Trophoblast cell (in vitro differentiated cells and primary cell): ENCODE results near the gene KIF19.

Experiments used
- DNase-seq, 2 donors: peaks; one replicate each; pipeline ENCODE4 v3.0.0-alpha.2; 2016
- H2AFZ ChIP-seq: 2 replicates; pipeline ENCODE4 v1.6.1; 2013; ENCODE audit warnings: low read length, moderate library complexity, mild to moderate bottlenecking; ENCODE audit not compliant: insufficient read depth, poor library complexity
- H2AK5ac ChIP-seq: 2 replicates; pipeline ENCODE4 v1.6.1; 2013; ENCODE audit warnings: mild to moderate bottlenecking, low read length
- H2BK120ac ChIP-seq: 2 replicates; pipeline ENCODE4 v1.6.1; 2013; ENCODE audit warnings: low read length, mild to moderate bottlenecking, moderate library complexity; ENCODE audit not compliant: insufficient read depth, poor library complexity
- H2BK12ac ChIP-seq: 2 replicates; pipeline ENCODE4 v1.6.1; 2013; ENCODE audit warnings: mild to moderate bottlenecking, low read length, moderate library complexity
- H2BK5ac ChIP-seq: 2 replicates; pipeline ENCODE4 v1.6.1; 2013; ENCODE audit warnings: low read length, low read depth, moderate library complexity, mild to moderate bottlenecking; ENCODE audit not compliant: poor library complexity
- H3K14ac ChIP-seq: 2 replicates; pipeline ENCODE4 v1.6.1; 2013; ENCODE audit warnings: mild to moderate bottlenecking, low read length
- H3K18ac ChIP-seq: 2 replicates; pipeline ENCODE4 v1.6.1; 2013; ENCODE audit warnings: mild to moderate bottlenecking, low read length
- H3K23ac ChIP-seq: 2 replicates; pipeline ENCODE4 v1.6.1; 2013; ENCODE audit warnings: low read length
- H3K27ac ChIP-seq: 2 replicates; pipeline ENCODE4 v1.5.1; 2013; ENCODE audit warnings: low read depth, mild to moderate bottlenecking, inconsistent platforms, low read length, moderate library complexity
- H3K27me3 ChIP-seq: 2 replicates; pipeline ENCODE4 v1.6.1; 2013; ENCODE audit warnings: inconsistent platforms, mild to moderate bottlenecking, low read length, moderate library complexity; ENCODE audit not compliant: insufficient read depth
- H3K36me3 ChIP-seq, 2 experiments: 1 replicate in 1 of 2; 2 replicates in 1 of 2; pipeline ENCODE4 v1.6.1; 2013; ENCODE audit warnings: low read length in 2 of 2, mild to moderate bottlenecking in 2 of 2, moderate library complexity in 1 of 2; ENCODE audit not compliant: insufficient read depth in 2 of 2, control insufficient read depth in 1 of 2
- H3K4ac ChIP-seq: 2 replicates; pipeline ENCODE4 v1.6.1; 2013; ENCODE audit warnings: low read depth, mild to moderate bottlenecking, low read length, moderate library complexity
- H3K4me1 ChIP-seq, 2 experiments: 1 replicate in 1 of 2; 2 replicates in 1 of 2; pipeline ENCODE4 v1.6.1; 2013; ENCODE audit warnings: low read length in 2 of 2, mild to moderate bottlenecking in 2 of 2, moderate library complexity in 1 of 2; ENCODE audit not compliant: insufficient read depth in 2 of 2, control insufficient read depth in 1 of 2
- H3K4me2 ChIP-seq: 2 replicates; pipeline ENCODE4 v1.6.1; 2013; ENCODE audit warnings: inconsistent platforms, mild to moderate bottlenecking, low read length, moderate library complexity
- H3K4me3 ChIP-seq: 2 replicates; pipeline ENCODE4 v1.5.1; 2013; ENCODE audit warnings: mild to moderate bottlenecking, low read depth, low read length, inconsistent platforms
- H3K79me1 ChIP-seq: one replicate; pipeline ENCODE4 v1.6.1; 2013; ENCODE audit warnings: low read length
- H3K79me2 ChIP-seq: 2 replicates; pipeline ENCODE4 v1.6.1; 2013; ENCODE audit warnings: low read length, mild to moderate bottlenecking; ENCODE audit not compliant: control insufficient read depth, insufficient read depth, poor library complexity
- H3K9ac ChIP-seq: 2 replicates; pipeline ENCODE4 v1.6.1; 2013; ENCODE audit warnings: mild to moderate bottlenecking, low read length
- H3K9me3 ChIP-seq: 2 replicates; pipeline ENCODE4 v1.6.1; 2013; ENCODE audit warnings: low read depth, mild to moderate bottlenecking, control low read depth, inconsistent platforms, low read length; ENCODE audit not compliant: insufficient read depth
- H4K12ac ChIP-seq: 2 replicates; pipeline ENCODE4 v1.6.1; 2013; ENCODE audit warnings: low read depth, mild to moderate bottlenecking, low read length, moderate library complexity
- H4K8ac ChIP-seq: 2 replicates; pipeline ENCODE4 v1.6.1; 2013; ENCODE audit warnings: low read depth, mild to moderate bottlenecking, low read length, moderate library complexity
- H4K91ac ChIP-seq: one replicate; pipeline ENCODE4 v1.6.1; 2013; ENCODE audit warnings: low read depth, mild to moderate bottlenecking, low read length, moderate library complexity
- WGBS: extraction: QIAGEN DNeasy Blood & Tissue Kit; methylation state at CpG from one replicate; pipeline ENCODE4 v1.1.7; 2013; ENCODE audit warnings: missing lambda C conversion rate; ENCODE audit not compliant: insufficient read length, insufficient coverage; ENCODE audit errors: extremely low coverage; 5-methylcytosine and 5-hydroxymethylcytosine counted together

KIF19 gene

GRCh38 chr17:74390680-74391653 lies 64.9 kb downstream of the KIF19 start:
- Histone ChIP-seq H4K91ac (no peak overlapping the region), H3K9me3 (peaks cover 2% of the 10 kb centered on the region), H3K27ac (no peak overlapping the region), H3K79me2 (no peaks in the 10 kb centered on the region), H3K79me1 (no peaks in the 10 kb centered on the region), H3K36me3 (no peaks in the 10 kb centered on the region), H2AK5ac (no peak overlapping the region), H2AFZ (no peak overlapping the region), H3K4me1 (peaks cover 6 to 8% of the 10 kb centered on the region in 2 experiments), H3K14ac (no peak overlapping the region), H4K12ac (no peak overlapping the region), H3K4ac (no peak overlapping the region), H3K4me2 (no peak overlapping the region), H3K18ac (no peak overlapping the region), H3K9ac (no peak overlapping the region), H2BK120ac (no peak overlapping the region), H4K8ac (no peak overlapping the region), H2BK12ac (no peak overlapping the region), H3K4me3 (no peak overlapping the region), H2BK5ac (no peak overlapping the region), H3K27me3 (no peaks in the 10 kb centered on the region), H3K23ac (no peak overlapping the region)
- WGBS, result no CpG with 5 or more reads among the region's 11 CpGs
- no peak for DNase-seq

GRCh38 chr17:74391771-74392170 lies 65.7 kb downstream of the KIF19 start:
- no CpG with 5 or more reads among the region's 5 CpGs for WGBS
- peaks cover 6 to 8% of the 10 kb centered on the region in 2 experiments for H3K4me1 ChIP-seq

GRCh38 chr17:74392848-74393247 lies 66.8 kb downstream of the KIF19 start:
- Histone ChIP-seq H3K4ac (no peak overlapping the region), H4K91ac (no peak overlapping the region), H3K9ac (no peak overlapping the region), H3K27me3 (no peaks in the 10 kb centered on the region), H3K18ac (no peak overlapping the region), H3K27ac (no peak overlapping the region), H2AFZ (no peak overlapping the region), H3K23ac (no peak overlapping the region), H2BK12ac (no peak overlapping the region), H3K4me1 (peaks cover 6 to 8% of the 10 kb centered on the region in 2 experiments), H3K4me3 (no peak overlapping the region), H4K8ac (no peak overlapping the region), H3K79me2 (no peaks in the 10 kb centered on the region), H2BK5ac (no peak overlapping the region), H2AK5ac (no peak overlapping the region), H3K36me3 (no peaks in the 10 kb centered on the region), H3K4me2 (no peak overlapping the region), H2BK120ac (no peak overlapping the region), H3K9me3 (peaks cover 2% of the 10 kb centered on the region), H4K12ac (no peak overlapping the region), H3K79me1 (no peaks in the 10 kb centered on the region), H3K14ac (no peak overlapping the region)
- WGBS, result no CpG with 5 or more reads among the region's 5 CpGs
- no peak for DNase-seq

More at GRCh38 chr17:74391771-74392170, 65.7 kb downstream of the KIF19 start:
- no peaks in the 10 kb centered on the region for H3K79me2 ChIP-seq
- H2BK120ac ChIP-seq, result no peak overlapping the region
- H4K8ac ChIP-seq, result no peak overlapping the region
- no peak overlapping the region for H2AFZ ChIP-seq
- H3K23ac ChIP-seq, result no peak overlapping the region
- no peak overlapping the region for H3K18ac ChIP-seq
- no peak overlapping the region for H4K12ac ChIP-seq
- no peak for DNase-seq
- H3K27ac ChIP-seq, result no peak overlapping the region
- no peak overlapping the region for H3K14ac ChIP-seq
- H3K4me2 ChIP-seq, result no peak overlapping the region
- H2BK12ac ChIP-seq, result no peak overlapping the region
- no peak overlapping the region for H3K9ac ChIP-seq
- H3K4me3 ChIP-seq, result no peak overlapping the region
- no peaks in the 10 kb centered on the region for H3K79me1 ChIP-seq
- H4K91ac ChIP-seq, result no peak overlapping the region
- no peaks in the 10 kb centered on the region for H3K27me3 ChIP-seq
- H3K9me3 ChIP-seq, result peaks cover 2% of the 10 kb centered on the region
- H3K36me3 ChIP-seq, result no peaks in the 10 kb centered on the region
- no peak overlapping the region for H2AK5ac ChIP-seq
- H2BK5ac ChIP-seq, result no peak overlapping the region
- no peak overlapping the region for H3K4ac ChIP-seq

- H3K4me2 ChIP-seq, result no peak overlapping the region
- H2BK5ac ChIP-seq, result no peak overlapping the region
- no peak overlapping the region for H4K12ac ChIP-seq
- H3K79me2 ChIP-seq, result no peaks in the 10 kb centered on the region
- no peak overlapping the region for H3K4me3 ChIP-seq
- H2BK120ac ChIP-seq, result no peak overlapping the region
- H4K91ac ChIP-seq, result no peak overlapping the region
- H4K8ac ChIP-seq, result no peak overlapping the region
- H3K14ac ChIP-seq, result no peak overlapping the region
- H3K18ac ChIP-seq, result no peak overlapping the region
- H3K23ac ChIP-seq, result no peak overlapping the region
- H3K9ac ChIP-seq, result no peak overlapping the region
- no peaks in the 10 kb centered on the region for H3K27me3 ChIP-seq
- no peak overlapping the region for H3K4ac ChIP-seq
- DNase-seq, result no peak
- no peaks in the 10 kb centered on the region for H3K79me1 ChIP-seq
- WGBS, result no CpG with 5 or more reads among the region's 6 CpGs
- no peak overlapping the region for H2AFZ ChIP-seq
- peaks cover 6 to 8% of the 10 kb centered on the region in 2 experiments for H3K4me1 ChIP-seq
- no peaks in the 10 kb centered on the region for H3K36me3 ChIP-seq
- H2AK5ac ChIP-seq, result no peak overlapping the region
- H3K27ac ChIP-seq, result no peak overlapping the region
- H3K9me3 ChIP-seq, result peaks cover 2% of the 10 kb centered on the region
- H2BK12ac ChIP-seq, result no peak overlapping the region
These were observed 67.4 kb downstream of the KIF19 start for GRCh38 chr17:74393346-74393942.
